HG03039 (cell line): ENCODE data around the gene IFITM5.
"Not testable (repeated sequence)": the region's sequence is repeated elsewhere in the genome, so short reads cannot be mapped to it uniquely, and the experiment has no call there.

Source experiments
- ATAC-seq: cut with Tn5 transposase; IDR thresholded peaks from one replicate; pipeline ENCODE4 v1.9.1; 2021; ENCODE audit warnings: mild to moderate bottlenecking, moderate library complexity; ENCODE audit not compliant: unreplicated experiment

IFITM5 gene

DNA sequence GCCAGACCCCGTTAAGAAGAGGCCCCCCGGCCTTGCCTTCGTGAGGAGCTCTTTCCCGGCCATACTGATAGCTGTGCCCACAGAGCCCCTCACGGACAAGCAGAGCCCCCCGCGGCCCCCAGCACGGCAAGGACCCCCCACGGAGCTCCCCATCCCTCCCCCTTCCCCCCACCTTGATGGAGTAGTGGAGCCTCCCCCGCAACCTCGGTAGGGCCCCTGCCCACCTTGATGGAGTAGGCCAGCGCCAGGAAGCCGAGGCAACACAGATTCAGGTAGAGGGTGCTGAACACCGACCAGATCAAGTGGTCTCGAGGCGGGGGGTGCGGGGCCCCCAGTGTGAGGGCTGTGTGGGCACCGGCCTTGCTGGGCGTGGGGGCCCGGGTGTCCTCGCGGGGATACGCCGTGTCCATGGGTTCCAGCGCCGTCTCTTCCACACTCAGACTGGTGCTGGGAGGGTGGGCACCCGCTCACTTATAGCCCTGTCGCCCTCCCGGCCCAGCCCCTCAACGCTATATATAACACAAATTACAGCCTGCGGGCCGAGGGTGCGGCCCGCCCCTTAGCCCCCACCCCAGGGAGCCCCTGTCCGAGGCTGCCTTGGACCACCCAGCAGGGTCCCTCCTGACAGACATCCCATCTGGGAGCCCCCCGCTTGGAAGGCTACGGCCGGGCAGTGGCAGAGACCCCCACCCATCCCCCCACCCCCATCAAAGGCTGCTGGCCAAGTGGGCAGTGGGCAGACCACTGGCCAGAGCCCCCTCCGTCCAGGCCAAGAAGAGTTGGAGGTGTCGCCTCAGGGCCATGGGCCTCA is at the start of gene IFITM5:
Gene IFITM5 (minus strand): TSS at position 446 of the 811 bp plus-strand sequence. CDS start 36 bp downstream, at position 410.
- ATAC-seq: no peak

DNA sequence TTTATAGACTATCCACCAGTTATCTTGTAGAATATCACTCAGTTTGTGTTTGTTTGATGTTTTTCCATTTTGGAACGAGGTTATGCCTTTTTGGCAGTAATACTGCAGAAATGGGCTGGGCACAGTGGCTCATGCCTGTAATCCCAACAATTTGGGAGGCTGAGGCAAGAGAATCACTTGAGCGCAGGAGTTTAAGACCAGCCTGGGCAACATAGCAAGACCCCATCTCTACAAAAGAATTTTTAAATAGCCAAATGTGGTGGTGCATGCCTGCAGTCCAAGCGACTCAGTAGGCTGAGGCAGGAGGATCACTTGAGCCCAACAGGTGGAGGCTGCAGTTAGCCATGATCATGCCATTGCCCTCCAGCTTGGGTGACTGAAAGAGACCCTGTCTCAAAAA is 47.2 kb upstream of the IFITM5 start:
- ATAC-seq: no peak

GRCh38 chr11:344836-345578 is 45.7 kb upstream of the IFITM5 start:
- ATAC-seq: no peak

- no peak for ATAC-seq
Measured at GRCh38 chr11:342328-342727, 43.0 kb upstream of the IFITM5 start.

GRCh38 chr11:340539-341512 is 41.5 kb upstream of the IFITM5 start:
- ATAC-seq: no peak

DNA sequence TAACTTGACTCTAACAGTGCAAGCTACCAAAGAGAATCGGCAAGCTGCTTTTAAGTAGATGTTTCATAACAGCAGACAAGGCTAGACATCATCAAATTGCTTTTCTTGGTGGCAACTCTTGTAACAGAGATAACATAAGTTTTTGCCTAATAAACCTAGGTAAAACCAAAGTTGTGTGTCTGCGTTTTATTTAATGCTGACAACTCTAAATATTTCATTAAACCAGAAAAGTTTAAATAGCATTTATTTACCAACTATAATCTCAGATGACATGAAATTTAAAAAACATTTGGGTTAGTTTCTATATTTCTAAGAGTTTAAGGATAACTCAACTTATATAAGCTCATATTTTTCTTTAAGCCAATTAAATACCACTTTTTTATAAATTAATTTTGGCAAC is 40.6 kb upstream of the IFITM5 start:
- ATAC-seq: no peak

- ATAC-seq: no peak
Measured at GRCh38 chr11:337711-338110, 38.4 kb upstream of the IFITM5 start.

GRCh38 chr11:336659-337198 is 37.4 kb upstream of the IFITM5 start:
- no peak for ATAC-seq

DNA sequence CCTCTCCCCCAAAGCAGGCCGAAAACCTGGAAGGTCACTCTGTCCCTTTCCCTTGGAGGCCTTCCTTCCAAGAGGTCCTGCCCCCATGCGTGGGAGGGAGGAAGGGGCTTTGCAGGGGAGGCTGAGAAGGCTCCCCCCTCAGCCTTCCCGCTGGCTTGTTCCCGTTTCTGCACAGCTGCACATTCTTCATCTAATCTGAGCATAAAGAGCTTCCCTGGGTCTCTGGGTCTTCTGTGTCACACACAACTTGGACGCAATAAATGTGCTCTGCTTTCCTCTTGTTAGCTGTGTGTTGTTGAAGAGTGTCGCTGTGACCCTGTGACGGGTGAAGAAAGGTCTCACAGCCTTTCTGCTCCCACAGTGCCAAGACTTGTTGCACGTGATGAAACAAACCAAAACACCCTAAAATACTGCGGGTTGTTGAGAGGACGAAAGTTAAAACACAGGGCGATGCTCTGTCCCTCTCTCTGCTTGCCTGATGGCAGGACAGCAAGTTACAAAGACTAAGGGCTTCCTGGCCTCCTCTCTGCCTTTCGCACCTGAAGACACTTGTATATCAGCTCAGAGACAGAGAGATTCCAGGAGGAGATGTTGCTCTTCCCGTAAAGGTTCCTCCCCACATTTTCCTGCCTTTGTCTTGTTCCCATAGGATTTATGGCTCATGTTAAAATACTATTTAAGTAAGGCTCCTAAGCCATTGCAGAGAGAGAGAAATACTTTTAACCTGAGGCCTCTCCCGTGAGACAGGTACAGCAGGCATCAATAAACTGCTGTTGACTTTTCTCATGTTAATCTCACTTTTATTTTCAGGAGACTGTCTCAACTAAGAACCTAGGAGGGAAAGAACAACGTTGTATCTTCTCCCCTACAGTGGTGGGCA is 36.7 kb upstream of the IFITM5 start:
- no peak for ATAC-seq

DNA sequence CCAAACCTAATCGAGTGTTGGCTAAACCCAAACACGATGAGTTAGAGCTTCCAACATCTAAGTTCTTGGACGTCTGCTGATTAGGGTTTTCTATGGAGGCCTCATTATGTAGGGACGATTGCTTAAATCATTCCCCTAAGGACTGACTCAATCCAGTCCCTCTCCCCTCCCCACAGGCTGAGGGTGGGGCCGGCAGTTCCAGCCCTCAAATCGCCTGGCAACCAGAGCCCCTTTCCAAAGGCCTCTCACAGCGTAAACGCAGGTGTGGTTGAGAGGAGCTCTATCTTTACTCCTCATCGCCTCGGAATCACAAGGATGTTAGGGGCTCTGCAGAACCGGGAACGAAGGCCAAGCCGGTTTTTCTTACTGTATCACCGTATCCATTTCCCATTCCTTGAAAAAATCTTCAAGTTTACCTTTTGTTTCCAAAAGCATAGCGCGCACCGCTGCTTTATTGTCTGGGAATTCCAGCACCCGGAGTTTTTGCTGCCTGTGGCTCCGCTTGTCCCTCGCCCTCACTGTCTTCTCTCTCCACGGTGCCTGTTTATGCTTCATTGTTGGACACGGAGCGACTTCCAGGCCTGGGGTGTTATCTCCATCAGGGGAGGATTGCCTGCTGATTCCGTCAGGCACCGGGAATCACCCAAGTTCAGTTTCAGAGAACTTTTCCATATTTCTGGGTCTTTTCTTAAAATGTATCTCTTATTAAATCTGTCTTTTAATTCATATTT is 35.1 kb upstream of the IFITM5 start:
- no peak for ATAC-seq

GRCh38 chr11:333616-334263 is 34.4 kb upstream of the IFITM5 start:
- not testable (repeated sequence) for ATAC-seq

DNA sequence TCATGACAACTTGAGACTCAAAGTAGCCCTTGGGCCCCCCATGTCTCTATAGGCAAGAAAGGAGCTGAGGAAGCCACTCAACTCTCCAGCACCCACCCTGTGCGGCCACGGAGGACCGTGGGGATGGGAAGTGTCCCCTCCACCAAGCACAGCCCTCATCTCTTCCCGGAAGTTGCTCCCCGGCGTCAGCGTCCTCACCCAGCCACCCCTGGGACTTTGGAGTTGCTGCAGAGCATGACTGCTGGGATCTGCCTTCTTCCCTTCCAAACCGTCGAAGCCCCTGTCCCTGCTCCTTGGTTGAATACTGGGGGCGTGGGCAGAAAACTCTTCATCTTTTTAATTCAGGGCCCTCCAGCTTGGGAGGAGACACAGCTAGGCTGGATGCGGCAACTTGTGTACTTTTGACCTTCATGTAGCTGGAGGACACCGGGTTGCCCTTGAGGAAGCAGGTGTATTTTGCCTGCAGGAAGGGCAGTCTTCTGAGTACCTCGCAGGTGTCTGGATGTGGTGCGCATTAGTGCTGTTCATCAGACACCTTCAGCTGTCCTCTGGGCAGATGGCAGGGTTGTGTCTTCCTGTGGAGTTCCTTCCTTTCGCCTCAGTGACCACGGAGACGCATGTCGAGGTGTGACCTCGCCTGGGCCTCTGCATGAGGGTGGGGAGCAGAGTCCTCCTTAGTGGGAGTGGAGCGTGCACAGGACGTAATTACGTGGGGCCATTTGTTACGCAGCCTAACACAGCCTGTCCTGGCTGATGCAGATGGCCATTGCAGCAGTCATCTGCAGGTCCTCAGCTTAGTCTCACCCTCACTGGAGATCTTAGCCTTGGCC is 33.5 kb upstream of the IFITM5 start:
- no peak for ATAC-seq

GRCh38 chr11:331358-332060 is 32.2 kb upstream of the IFITM5 start:
- ATAC-seq: no peak

DNA sequence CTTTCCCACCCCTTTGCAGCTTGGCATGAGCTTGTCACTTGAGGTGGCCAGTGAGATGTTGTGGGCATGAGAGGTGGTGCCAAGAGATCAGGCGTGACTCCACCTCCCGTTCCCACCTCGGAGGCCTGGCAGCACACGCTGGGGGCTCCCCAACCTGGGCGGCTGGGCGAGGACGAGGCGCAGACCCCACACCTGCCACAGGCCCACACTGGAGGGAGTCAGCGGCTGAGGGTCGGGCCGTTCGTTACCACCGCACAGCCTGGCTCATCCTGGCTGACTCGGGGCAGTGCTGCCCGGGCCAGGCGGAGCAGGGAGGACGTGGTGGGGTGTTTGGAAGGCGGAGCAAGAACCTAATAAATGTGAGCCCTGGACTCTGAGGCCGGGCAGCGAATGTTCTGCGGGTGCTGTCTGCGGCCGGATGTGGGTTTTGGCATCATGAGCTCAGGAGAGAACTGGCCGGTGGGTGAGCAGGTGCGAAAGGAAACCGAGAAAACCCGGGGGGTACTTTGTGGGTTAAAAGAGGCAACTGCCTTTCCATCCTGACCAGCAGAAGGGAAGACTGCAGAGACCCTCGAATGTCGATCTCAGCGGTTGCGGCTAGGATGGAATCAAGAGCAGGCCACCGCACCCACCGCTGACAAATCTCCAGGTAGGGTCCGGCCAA is 31.5 kb upstream of the IFITM5 start:
- no peak for ATAC-seq

DNA sequence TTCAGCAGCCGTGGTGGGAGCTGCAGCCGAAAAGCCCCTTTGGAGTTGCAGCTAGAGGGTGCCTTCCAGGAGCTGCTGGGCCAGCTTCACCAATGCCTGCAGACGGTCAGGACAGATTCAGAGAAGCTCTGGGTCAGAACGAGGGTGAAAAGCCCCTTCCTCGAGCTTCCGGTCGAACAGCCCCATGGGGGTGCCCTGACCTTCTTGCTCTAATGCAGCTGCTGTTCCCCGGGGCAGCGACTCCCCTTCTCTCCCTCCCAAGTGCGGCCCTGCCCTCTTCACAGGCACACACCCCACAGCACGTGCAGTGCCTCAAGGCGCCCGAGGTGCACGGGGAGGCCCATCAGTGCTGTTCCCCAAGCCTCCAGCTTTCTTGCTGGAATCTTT is 31.0 kb upstream of the IFITM5 start:
- ATAC-seq: no peak

DNA sequence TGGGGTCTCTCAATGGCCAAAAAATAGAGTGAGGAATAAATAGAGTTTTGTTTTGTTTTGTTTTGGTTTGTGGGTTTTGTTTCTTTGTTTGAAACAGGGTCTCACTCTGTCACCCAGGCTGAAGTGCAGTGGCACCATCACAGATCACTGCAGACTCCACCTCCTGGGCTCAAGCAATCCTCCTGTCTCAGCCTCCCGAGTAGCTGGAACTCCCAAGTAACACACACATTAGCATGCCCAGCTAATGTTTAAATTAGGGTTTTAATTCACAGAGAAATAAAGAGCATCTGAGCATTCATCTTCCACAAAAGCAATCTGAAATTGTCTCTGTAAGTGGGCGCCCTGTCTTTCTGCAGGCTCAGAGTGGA is 30.5 kb upstream of the IFITM5 start:
- ATAC-seq: no peak
